Kidney capillary endothelial cell (primary cell): ENCODE results near the gene ATAD1.
"Not testable (repeated sequence)": the region's sequence is repeated elsewhere in the genome, so short reads cannot be mapped to it uniquely, and the experiment has no call there.

Experiments
- DNase-seq: peaks from one replicate; pipeline ENCODE4 v3.0.0-alpha.2; 2018; ENCODE audit warnings: low spot score

ATAD1 gene

DNA sequence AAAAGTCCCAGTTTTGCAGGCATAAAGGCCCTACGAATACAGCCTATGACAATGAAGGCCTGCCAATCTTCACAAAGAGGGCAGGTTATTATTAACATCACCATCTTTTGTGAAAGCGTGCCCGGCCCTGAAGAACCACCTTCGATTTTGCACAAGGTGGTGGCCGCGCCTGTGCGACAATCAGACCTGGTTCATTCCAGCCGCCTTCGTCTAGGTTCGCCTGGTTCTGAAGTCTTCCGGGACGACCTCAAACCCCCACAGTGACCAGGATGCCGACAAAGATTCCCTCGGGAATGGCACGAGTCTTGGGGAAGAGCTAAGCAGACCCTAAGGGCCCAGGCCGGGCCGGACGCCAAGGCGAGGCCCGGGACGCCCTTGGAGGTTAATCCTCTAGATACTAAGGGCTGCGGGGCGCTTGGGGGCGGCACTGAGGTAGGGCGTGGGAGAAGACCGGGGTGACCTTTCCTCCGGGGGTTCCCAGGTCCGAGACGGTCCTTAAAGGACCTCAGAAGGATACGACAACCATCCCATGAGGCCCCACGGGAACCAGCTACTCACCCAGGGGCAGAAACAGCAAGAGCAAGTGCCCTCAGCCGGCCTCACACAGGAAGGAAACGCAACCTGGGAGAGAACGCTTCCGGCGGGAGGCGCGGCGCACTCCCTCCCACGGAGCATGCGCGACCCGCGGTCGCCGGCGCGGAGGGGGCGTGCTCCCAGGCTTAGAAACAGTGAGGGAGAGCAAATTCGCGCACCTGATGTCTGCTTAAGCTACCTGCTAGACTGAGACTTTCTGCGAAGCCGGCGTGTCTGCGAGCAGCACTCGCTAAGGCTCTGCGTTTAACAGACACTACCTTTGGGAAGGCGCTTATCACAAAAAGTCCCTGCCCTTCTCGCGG is at the start of gene ATAD1:
ATAD1 (minus strand) TSS at position 618 of the 896 bp plus-strand sequence. CDS start 3,627 bp downstream, outside the sequence.
- DNase-seq, result peak; percentile 75

- no peak for DNase-seq
Measured at GRCh38 chr10:87867453-87867852, 49.4 kb upstream of the ATAD1 start.

- DNase-seq, result no peak
Measured at GRCh38 chr10:87866412-87866974, 48.5 kb upstream of the ATAD1 start.

DNA sequence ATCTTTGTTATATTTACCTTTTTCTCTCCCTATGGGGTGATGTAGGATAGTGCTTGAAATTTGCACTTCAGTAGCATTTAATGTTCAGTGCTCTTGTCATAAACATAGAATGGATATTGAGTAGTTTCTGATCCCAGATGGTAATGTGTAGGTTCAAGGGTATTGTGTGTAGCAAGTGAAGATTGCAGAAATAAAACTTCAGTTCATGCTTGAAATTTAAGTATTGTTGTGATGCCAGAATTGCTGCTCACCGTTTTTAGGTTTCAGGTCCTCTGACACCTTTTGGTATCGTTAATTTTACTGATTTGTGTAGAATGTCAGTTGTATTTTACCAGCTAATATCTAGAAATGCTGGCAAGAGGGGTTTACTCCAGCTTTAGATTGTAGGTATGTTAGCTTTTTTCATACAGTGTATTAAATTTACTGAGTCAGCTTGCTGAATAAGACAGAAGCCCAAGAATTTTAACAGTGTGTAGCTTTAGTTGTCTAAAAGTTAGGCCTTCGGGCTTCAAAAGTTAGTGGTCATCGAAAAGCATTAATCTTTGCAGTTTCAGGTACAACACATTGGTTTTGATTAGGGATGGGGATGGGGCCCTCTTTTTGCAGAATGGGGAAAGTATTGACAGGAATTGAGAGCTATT is 47.3 kb upstream of the ATAD1 start:
- no peak for DNase-seq

DNA sequence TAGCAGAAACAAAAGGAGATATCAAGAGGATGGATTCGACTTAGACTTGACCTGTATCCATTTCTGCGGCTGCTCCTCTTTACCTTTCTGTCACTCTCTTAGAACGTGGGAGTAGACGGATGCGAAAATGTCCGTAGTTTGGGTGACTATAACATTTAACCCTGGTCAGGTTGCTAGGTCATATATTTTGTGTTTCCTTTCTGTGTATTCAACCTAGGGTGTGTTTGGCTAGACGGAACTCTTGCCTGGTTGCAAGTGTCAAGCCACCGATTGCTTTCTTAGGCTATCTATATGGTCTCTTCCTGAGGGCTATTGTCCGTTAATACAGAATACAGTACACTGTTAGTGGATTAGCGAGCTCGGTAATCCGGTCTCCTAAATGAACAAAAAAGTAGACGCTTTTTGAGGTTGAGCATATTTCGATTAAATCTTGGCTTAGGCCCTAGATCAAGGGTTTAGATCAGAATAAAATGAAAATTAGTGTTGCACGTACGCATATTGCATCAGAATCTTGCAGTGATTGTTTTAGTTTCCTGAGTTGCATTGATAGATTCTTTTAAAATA is 46.6 kb upstream of the ATAD1 start:
- DNase-seq, result peak; percentile 26

DNA sequence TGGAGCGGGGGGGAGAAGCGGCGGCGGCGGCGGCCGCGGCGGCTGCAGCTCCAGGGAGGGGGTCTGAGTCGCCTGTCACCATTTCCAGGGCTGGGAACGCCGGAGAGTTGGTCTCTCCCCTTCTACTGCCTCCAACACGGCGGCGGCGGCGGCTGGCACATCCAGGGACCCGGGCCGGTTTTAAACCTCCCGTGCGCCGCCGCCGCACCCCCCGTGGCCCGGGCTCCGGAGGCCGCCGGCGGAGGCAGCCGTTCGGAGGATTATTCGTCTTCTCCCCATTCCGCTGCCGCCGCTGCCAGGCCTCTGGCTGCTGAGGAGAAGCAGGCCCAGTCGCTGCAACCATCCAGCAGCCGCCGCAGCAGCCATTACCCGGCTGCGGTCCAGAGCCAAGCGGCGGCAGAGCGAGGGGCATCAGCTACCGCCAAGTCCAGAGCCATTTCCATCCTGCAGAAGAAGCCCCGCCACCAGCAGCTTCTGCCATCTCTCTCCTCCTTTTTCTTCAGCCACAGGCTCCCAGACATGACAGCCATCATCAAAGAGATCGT is 46.0 kb upstream of the ATAD1 start:
- DNase-seq, result not testable (repeated sequence)

DNA sequence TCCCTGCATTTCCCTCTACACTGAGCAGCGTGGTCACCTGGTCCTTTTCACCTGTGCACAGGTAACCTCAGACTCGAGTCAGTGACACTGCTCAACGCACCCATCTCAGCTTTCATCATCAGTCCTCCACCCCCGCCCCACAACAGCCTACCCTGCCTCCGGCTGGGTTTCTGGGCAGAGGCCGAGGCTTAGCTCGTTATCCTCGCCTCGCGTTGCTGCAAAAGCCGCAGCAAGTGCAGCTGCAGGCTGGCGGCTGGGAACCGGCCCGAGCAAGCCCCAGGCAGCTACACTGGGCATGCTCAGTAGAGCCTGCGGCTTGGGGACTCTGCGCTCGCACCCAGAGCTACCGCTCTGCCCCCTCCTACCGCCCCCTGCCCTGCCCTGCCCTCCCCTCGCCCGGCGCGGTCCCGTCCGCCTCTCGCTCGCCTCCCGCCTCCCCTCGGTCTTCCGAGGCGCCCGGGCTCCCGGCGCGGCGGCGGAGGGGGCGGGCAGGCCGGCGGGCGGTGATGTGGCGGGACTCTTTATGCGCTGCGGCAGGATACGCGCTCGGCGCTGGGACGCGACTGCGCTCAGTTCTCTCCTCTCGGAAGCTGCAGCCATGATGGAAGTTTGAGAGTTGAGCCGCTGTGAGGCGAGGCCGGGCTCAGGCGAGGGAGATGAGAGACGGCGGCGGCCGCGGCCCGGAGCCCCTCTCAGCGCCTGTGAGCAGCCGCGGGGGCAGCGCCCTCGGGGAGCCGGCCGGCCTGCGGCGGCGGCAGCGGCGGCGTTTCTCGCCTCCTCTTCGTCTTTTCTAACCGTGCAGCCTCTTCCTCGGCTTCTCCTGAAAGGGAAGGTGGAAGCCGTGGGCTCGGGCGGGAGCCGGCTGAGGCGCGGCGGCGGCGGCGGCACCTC is 45.3 kb upstream of the ATAD1 start, which contains the start of the genes KLLN and PTEN:
KLLN (minus strand) TSS at position 481 of the 891 bp plus-strand sequence. CDS start 1,046 bp downstream, outside the sequence.
PTEN (plus strand) TSS at position 573 of the 891 bp plus-strand sequence. CDS start 845 bp downstream, outside the sequence.
- DNase-seq, result peak; percentile 83

- DNase-seq, result peak; percentile 41
Measured at GRCh38 chr10:87862679-87863052, 44.6 kb upstream of the ATAD1 start.

- peak; percentile 89 for DNase-seq
Measured at GRCh38 chr10:87861953-87862678, 44.1 kb upstream of the ATAD1 start.

DNA sequence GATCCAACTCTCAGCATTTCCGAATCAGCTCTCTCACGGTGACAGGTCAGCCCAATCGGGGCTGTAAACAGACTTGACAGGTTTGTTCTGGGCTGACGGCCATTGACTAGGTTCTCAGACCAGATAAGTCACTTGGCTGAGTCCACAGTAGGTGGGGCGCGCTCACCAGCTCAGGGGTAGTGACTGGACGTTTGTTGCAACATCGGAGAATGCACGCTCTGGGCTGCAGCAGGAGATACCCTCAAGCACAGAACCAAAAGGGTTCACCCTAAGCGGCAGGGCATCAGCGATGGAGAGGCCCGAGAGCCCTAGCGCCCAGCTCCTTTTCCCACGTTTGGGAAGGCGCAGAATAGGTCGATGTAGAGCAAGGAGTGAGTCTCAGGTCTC is 43.5 kb upstream of the ATAD1 start:
- DNase-seq, result peak; percentile 39

GRCh38 chr10:87860816-87861403 is 42.9 kb upstream of the ATAD1 start:
- no peak for DNase-seq

DNA sequence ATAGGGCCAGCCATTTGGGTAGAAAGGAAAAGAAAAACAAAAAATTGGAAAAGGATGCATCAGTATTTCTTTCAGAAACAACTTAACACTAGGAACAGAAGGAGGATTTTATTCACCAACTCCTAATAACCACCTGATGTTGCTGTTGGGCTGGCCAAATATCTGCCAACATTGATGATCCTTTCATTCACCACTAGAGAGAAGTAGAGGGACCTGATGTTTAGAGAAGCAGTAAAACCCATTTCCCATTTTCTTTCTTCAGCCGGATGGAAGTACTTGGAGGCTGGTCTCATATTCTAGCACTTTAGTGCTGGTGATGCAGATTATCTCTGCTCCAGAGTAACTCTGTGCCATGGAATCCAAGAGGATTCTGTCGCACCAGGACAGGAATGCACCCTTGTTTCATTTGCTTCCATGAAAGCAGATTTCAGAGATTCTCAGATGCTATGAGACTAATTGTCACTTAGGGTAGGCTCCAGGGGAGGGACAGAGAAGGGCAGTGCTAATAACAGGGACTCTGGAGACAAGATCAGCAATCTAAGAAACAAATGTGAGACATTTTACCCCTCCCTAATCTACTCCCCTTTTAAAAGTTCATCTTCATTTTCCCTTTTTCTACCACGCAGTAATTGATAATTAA is 42.2 kb upstream of the ATAD1 start:
- DNase-seq, result peak; percentile 57

DNA sequence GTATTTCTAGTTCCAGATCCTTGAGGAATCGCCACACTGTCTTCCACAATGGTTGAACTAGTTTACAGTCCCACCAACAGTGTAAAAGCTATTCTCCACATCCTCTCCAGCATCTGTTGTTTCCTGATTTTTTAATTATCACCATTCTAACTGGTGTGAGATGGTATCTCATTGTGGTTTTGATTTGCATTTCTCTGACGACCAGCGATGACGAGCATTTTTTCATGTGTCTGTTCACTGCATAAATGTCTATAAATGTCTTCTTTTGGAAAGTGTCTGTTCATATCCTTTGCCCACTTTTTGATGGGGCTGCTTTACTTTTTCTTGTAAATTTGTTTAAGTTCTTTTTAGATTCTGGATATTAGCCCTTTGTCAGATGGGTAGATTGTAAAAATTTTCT is 37.6 kb upstream of the ATAD1 start:
- DNase-seq, result not testable (repeated sequence)

- DNase-seq, result not testable (repeated sequence)
Measured at GRCh38 chr10:87855247-87855646, 37.2 kb upstream of the ATAD1 start.

DNA sequence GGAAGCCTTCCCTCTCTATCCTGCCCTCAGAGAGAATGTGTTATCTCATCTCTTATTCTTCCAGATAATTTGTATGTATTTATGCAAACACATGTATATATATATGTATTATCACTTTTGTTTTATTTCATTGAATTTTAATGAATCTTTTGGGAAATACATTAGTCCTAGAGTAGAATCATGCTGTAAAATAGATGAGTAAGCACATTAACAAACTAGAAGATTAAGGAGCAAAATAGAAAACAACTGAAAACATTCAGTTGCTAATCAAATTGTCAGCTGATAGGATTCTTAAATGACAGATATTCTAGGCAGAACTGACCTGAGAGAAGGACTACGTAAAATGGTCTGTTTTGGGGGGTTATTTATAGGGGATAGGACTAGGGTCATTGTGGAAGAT is 34.1 kb upstream of the ATAD1 start:
- no peak for DNase-seq

GRCh38 chr10:87850742-87851205 is 32.7 kb upstream of the ATAD1 start:
- DNase-seq, result peak; percentile 29

DNA sequence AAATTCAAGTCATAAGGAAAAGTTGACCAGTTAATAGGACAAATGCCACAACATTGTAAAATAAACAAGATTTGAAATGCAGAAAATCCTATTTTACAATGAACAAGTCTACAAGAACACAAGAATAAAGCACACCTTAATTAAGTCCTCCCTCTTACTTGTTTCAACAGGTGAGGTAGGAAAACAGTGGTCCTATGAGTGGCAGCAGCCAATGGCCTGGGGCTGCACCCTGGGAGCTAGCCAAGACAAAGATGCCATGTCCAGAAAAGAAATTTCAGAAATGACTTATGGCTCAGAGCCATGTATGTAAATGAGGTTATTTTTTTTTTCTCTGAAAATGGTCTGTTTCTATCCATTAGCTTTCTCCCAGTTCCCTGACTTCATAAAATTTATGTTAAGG is 31.0 kb upstream of the ATAD1 start:
- DNase-seq, result no peak

DNA sequence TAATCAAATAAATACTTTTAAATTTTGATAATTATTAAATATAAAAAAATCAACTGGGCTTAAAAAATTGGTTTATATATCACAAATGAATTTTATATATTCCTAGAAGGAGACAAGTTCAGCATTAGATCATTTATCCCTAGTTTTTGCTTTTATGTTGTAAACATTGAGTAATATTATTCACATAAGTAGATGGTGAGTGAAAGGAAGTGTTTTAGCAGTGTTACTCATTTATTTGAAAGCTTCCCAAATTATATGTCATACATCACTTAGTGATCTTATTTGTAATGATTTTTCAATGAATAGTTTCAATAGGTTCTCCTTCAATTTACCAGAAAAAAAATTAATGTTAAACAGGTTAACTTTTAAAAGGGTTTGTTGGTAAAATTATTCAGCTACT is 29.5 kb upstream of the ATAD1 start:
- DNase-seq, result no peak

DNA sequence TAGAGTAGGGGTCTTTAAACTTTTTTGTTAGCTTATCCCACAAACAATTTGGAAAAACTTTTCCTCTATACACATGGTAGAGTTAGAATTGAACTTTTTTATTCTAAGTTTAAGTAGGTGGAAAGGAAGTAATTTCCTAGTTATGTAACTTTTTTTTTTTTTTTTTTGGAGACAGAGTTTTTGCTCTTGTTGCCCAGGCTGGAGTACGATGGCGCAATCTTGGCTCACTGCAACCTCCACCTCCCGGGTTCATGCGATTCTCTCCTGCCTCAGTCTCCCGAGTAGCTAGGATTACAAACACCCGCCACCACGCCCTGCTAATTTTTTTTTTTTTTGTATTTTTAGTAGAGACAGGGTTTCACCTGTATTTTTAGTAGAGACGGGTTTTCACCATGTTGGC is 28.7 kb upstream of the ATAD1 start:
- not testable (repeated sequence) for DNase-seq
